ENCODE results near the gene TP53I11.

Gene TP53I11

DNA sequence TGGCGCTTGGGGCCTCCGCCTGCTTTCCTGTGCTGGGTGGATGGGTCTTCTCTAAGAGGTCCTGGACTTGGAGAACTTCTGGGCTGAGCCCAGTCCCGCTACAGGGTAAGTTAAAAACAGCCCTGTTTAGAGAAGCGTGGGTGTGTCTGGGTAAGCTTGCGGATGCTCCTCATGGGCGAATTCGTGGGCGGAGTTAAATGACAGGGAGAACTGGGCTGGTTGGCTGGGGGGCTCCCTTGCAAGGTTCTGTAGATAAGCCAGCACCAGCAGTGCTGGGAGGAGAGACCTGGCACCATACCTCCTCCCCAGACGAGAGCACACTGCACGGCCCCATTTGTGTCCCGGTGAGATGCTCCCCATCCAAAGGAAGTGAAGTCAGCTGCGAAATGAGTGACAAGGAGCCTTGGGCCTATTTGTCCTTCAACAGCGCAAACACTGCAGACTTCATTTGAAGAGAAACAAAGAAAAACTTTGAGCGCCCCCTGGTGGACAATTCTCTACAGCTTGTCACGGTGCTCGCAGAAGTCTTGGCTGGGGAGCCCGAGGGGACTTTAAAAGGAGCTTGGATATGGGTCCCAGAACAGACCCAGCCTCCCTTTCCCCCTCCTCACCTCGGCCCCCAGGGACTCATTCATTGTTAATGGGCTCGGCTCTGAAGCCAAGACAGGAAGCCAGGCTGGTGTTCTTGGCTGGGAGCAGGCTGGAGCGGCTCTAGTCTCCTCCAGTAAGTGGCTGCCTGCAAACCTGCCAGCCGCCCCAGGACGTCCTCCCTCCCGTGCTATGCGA lies 39.5 kb downstream of the TP53I11 start:
- peak; percentile 64 for DNase-seq

DNA sequence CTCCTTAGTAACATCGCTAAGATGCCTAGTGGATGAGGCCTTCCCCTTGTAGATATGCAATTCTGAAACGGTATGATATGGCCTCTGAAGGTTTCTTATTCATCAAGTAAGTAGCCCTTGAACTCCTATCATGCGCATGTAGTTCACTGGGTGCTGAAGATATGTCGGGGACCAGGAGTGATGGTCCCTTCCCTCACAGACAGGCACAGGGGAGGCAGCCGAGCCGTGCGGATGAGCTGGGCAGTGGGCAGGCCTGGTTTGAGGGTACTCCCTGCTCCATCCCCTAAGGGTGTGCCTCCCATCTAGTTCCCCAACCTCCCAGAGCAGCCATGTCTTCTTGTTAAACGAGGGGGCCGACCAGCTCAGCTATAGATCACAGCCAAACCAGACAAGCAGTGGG lies 40.1 kb downstream of the TP53I11 start:
- DNase-seq: no peak

GRCh38 chr11:44909557-44909956 lies 41.1 kb downstream of the TP53I11 start:
- no peak for DNase-seq

GRCh38 chr11:44906649-44907048 lies 44.0 kb downstream of the TP53I11 start:
- DNase-seq: no peak

- no peak for DNase-seq
These were observed 45.4 kb downstream of the TP53I11 start for GRCh38 chr11:44905131-44905866.

DNA sequence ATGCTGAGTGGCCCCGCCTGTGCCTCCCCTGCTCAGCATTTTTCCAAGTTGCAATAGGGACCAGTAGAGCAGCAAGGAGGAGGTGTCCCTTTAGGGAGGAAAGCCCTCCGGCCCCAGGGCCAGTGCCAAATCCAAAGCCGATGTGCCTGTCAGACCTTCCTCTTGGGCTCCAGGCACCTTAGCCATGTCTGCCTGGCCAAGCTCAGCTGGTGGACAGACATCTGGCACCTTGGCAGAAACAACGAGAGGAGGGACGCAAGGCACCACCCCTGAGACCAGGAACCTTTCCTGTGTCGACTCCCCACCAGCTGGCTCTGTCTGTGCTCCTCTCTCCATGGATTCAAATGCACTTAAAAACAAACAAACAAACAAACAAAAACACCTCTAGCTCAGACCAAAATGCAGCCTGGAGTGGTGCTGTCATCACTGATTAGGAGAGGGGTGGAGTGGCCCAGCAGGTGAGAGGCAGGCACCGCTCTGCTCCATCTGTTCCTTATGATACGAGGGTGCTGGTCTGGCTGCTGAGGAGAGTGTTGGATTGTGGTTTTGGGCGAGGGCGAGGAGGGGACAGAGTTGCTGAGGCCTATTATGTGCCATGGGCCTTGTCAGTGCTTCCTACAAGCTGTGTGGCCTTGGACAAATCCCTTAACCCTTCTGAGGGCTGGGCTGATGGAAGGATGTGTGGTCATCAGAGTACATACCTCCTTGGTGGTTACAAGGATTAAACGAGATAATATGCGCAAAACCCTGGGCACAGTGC lies 46.2 kb downstream of the TP53I11 start:
- no peak for DNase-seq

GRCh38 chr11:44903518-44903917 lies 47.2 kb downstream of the TP53I11 start:
- DNase-seq: no peak

- DNase-seq: no peak
These were observed 47.6 kb downstream of the TP53I11 start for GRCh38 chr11:44903035-44903434.

DNA sequence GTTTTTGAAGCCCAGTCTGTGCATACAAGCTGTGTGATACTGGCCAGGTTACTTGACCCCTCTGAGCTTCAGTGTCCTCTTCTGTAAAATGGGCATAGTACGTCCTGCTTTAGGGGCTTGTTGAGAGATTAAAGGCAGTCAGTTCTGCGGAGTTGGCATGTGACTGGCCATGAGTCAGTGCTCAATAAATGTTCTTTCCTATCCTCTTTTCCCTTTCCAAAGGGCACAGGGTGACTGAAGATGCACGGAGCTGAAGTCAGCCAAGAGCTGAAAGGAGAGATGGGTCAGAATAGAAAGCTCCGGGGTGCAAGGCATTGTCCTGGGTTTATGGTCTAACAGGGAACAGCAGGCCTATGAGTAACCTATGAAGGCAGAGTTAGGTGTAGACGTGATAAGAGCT lies 48.9 kb downstream of the TP53I11 start:
- no peak for DNase-seq

DNA sequence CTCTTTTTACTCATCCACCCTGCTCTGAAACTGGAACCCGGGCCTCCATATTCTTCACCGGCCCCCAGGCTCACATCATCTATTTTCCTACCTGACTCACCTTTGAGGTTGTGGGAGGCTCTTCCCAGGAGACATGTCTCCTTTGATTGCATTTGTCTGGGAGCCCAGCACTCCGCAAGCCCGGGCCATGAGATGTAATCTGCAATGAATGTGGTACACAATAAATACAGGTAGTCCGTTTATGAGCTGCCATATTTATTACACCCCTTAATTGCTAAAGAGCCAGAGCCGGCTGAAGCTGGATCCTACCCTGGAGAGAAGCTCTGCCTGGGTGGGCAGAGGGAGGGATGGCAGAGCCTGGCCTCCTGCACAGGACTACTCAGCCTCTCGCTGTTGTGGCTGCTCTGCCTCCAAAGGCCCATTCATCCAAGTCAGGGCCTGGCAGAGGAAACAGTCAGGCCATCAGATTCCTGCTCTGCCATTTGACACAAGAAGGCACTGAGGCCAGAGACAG lies 49.5 kb downstream of the TP53I11 start:
- no peak for DNase-seq

- no peak for DNase-seq
These were observed 50.7 kb downstream of the TP53I11 start for GRCh38 chr11:44899959-44900358.

DNA sequence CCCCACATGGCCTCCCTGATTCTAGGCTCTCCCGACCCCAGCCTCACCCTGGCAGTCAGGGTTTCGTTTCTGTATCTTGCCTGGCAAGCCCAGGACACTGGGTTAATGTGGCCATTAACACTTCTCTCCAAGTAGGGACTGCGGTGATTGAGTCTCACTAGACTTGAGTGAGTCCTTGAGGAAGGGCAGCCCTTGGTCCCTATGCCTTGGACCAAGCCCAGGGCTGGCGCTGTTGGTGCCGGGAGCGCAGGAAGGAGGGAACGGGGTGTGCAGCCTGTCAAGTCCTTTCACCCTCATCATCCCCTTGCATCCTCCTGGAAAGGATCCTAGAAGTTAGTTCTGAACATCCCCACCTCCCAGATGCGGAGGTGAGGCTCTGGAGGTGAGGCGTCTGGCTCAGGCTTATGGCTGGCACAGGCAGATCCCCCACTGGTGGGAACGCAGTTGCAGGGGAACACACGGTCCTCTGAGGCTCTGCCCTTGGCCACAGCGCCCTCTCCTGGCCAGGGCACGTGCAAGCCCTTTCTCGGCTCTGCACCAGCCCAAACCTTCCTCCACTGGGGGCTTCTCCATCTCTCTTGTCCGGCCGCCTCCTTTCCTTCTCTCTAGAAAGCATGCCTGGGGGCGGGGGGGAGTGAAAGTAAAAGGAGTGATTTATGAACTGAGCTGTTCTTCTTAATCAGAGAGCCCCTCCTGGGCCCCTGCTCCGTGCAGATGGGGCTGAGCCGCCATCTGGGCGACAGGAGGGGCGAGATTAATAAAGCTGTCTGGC lies 56.7 kb downstream of the TP53I11 start:
- no peak for DNase-seq

DNA sequence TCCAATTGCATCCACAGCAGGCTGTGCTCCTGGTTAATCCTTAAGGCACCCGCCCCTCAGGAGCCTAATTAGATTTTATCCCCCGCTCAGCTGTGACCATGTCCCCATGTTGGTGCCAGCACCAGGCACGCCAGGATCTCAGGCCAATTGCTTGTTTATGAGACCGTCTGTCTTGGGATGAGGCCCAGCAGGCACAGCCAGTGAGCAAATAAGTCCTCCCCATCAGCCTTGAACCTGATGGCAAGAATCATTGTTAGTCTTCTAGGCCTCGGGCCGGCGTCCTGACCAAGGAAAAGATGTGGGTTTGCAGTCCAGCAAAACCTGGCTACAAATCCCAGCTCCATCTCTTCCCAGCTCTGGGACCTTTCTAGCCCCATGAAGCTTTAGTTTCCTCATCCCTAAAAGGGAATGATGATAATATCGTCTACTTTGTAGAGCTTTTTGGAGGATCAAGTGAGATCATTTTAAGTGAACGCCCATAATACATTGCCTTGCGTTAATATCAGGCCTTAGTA lies 57.3 kb downstream of the TP53I11 start:
- no peak for DNase-seq

DNA sequence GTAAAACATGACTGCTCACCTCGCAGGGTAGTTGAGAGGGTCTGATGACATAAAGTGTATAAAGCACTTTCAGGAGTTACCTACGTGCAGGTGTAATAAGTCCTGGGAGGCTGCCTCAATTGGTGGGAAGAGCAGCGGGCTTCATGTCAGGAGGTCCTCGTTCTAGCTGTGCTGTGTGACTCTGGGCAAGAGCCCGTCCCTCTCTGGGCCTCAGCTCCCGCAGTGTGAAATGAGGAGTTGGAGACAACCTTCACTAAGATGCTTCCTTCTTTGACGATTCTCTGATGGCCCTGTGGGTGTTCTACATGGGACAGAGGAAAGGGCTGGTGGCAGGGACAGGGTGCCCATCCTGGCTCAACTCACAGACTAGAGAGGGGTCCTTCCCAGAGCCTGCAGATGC lies 57.8 kb downstream of the TP53I11 start:
- no peak for DNase-seq

DNA sequence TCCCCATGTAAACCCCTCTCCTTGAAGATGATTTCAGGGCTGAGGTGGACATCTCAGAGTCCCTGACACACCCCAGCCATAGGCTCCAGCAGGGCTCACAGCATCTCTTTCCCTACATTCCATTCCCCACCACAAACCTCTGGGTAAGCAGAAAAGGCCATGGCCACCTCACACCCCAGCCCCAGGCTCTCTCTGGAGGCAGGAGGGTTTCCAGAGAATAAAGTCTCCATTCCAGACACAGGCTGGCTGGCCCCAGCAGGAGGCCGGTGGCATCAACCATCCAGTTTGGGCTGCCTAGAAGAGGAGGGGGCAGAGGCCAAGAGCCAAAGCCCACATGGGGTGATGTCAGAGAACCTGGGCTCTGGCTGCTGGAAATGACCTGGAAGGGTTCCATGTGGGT lies 61.4 kb downstream of the TP53I11 start:
- DNase-seq: no peak

DNA sequence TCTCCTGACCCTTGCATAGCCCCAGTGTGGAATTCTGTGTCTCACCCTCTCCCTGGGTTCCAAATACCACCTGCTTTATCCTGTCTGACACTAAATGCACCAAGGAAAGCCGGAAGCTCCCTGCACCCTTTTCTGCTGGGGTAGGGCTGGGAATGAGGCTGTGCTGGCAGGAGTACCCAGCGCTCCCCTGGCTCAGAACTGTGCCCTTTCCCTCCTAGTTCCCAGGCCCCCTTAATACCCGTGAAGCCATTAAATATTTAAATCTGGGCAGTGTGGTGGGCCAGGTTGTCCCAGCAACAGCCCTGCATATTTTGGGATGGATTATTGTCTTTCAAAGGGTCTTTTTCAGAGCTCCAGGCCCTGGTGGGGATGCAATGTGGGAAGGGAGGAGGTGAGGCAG lies 63.0 kb downstream of the TP53I11 start:
- no peak for DNase-seq

- DNase-seq: no peak
These were observed 63.9 kb downstream of the TP53I11 start for GRCh38 chr11:44886790-44887140.

DNA sequence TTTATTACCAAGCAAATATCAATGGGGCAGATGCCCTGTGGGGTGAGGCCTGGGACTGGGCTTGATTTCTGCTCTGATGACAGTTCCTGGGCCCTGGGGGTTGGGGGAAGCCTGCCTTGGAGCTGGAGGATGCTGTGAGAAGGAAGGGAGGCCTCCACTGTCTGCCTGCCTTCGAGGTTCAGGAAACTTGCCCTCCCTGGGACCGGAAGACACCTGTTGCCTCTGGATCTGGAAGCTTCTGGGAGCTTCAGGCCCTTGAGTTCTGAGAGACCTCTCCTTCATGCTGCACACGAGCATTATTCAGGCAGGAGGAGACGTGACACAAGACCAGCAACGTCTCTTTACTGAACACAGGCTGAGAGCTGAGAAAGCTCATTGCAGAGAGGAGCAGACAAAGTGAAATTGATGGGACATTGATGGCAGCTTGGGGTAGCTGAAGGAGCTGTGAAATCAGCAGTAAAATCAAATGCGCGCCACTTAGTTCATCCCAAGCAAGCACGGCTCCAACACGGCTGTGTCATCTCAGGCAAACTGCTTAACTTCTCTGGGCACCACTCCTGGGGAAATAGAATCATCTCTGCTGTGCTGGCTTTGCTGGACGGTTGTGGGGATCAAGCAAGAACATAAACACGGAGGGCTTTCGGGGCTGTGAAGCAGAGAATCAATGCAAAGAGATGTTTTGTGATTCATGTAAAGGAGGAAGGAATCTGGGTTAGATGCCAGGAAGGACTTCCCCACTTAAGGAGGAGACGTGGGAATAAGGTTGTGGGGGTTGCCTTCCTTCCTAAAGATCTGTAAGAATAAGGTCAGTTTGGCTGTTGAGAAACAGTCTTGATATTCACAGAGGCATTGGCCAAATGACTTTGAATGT lies 64.5 kb downstream of the TP53I11 start:
- DNase-seq: no peak

DNA sequence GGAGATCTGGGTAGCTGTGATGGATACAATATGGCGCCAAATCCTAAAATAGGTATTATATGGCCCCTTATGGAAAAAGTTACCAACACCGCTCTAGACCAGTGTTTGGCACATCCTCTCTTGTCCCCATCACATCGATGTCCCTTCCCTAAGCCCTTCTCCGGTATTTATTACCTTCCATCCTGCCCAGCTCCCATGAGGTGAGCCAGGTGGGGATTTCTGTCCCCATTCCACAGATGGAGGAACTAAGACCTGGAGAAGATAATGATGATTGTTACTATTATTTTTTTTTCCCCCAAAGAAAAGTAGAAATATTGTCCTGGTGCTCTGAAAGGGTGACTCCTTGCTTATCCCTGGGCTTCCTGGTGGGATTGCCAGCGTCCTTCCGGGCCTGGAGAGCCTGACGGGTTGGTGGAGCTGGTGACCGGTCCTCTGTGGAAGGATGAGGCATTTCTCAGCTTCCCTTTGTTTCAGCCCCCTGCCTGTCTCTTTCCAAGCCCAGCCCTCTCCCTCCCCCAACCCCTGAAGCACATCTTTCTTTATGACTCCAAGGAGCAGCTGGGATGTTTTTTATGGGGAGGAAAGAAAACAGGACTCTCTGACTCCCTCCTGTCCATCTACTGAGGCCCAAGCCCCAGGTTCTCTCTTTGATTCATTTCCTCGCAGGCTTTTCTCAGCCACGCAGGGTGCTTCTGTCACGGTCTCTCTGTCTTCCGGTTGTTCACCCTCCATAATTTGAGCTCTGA lies 65.4 kb downstream of the TP53I11 start:
- no peak for DNase-seq

GRCh38 chr11:44884056-44884455 lies 66.6 kb downstream of the TP53I11 start:
- DNase-seq: no peak

DNA sequence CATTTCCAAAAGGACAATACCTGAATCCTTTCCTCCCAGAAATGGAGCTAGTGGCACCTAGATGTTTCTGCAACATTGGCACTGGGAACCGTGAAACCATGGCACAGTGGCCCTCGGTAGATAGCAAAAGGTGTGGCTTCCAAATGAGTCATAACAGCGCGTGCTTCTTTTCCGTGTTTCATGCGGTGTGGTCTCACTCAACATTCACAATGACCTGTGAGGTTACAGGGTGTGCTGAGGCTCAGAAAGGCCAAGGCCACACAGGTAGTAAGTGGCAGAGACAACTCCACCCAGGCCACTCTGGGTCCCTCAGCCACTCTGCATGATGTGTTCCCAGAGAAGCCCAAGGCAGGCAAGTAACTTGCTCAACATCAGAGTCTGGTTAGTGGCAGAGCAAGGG lies 67.4 kb downstream of the TP53I11 start:
- no peak for DNase-seq

All from CD4-positive, alpha-beta T cell treated with Interleukin-15 for 1 hour (primary cell).